ENCODE data around the gene MCM3AP. TPM values are rescaled to one million over a fixed set of nuclear protein-coding genes. Genes with fewer than 3 reads are reported as not detected.

Gene MCM3AP
- total RNA-seq, 4 donors from 2014 or later, result 55.3 to 170 (median 95.2) TPM

- TF ChIP-seq CTCF (IDR thresholded peaks at IDR 0.05; ENCODE audit: low read depth), result no peak
Measured at GRCh38 chr21:46234436-46234950, 50.9 kb downstream of the MCM3AP start.

- TF ChIP-seq CTCF (IDR thresholded peaks at IDR 0.05; ENCODE audit: low read depth), result no peak
Measured at GRCh38 chr21:46229923-46230260, 55.5 kb downstream of the MCM3AP start.

- TF ChIP-seq CTCF (IDR thresholded peaks at IDR 0.05; ENCODE audit: low read depth), result no peak
Measured at GRCh38 chr21:46229133-46229922, 56.1 kb downstream of the MCM3AP start.

- TF ChIP-seq CTCF (IDR thresholded peaks at IDR 0.05; ENCODE audit: low read depth), result no peak
Measured at GRCh38 chr21:46228345-46229051, 56.9 kb downstream of the MCM3AP start, which contains the start of gene LSS. Gene LSS (minus strand): TSS chr21:46228774. CDS start chr21:46228745, 29 bp downstream.

GRCh38 chr21:46227811-46228344, 57.5 kb downstream of the MCM3AP start:
- no peak for TF ChIP-seq CTCF (IDR thresholded peaks at IDR 0.05; ENCODE audit: low read depth)

- no peak for TF ChIP-seq CTCF (IDR thresholded peaks at IDR 0.05; ENCODE audit: low read depth)
Measured at GRCh38 chr21:46226920-46227599, 58.4 kb downstream of the MCM3AP start.
